ENCODE results near the gene MORN5.

DNA sequence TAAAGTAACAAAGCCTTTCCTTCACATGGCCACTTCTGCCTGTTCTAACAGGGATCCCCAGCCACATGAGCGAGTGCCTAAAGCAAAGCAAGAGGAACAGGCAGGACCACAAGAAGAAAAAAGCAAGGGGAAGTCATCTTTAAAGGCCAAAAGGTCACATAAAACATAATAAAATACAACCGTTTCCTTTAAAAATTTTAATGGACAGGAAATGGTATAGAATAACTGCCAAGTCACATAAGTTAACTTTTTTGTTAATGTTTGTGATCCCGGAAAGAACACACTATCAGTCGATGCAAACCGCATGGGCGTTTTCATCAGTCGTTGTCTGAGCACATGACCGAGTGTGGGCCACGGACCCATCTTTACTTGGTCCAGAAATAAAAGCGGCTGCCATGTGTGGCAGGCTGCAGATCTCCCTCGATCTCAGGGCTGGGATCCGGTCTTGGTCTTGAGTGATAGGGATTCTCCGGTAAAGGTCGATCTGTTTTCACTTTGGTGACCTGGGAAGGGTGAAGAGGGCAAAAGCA lies 15.8 kb upstream of the MORN5 start:
- TF ChIP-seq, protein P1, sequence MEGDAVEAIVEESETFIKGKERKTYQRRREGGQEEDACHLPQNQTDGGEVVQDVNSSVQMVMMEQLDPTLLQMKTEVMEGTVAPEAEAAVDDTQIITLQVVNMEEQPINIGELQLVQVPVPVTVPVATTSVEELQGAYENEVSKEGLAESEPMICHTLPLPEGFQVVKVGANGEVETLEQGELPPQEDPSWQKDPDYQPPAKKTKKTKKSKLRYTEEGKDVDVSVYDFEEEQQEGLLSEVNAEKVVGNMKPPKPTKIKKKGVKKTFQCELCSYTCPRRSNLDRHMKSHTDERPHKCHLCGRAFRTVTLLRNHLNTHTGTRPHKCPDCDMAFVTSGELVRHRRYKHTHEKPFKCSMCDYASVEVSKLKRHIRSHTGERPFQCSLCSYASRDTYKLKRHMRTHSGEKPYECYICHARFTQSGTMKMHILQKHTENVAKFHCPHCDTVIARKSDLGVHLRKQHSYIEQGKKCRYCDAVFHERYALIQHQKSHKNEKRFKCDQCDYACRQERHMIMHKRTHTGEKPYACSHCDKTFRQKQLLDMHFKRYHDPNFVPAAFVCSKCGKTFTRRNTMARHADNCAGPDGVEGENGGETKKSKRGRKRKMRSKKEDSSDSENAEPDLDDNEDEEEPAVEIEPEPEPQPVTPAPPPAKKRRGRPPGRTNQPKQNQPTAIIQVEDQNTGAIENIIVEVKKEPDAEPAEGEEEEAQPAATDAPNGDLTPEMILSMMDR (IDR thresholded peaks at IDR 0.05), result no peak
- TF ChIP-seq POLR2A (IDR thresholded peaks at IDR 0.05), result no peak
